Gastroesophageal sphincter (tissue), 4 donors: ENCODE data around the gene PRAMEF26. TPM values are rescaled to one million over a fixed set of nuclear protein-coding genes. Genes with fewer than 3 reads are reported as not detected.
"Not testable (repeated sequence)": the region's sequence is repeated elsewhere in the genome, so short reads cannot be mapped to it uniquely, and the experiment has no call there.

Source experiments
- ATAC-seq: fragments of 150-250 bp; one replicate; pipeline ENCODE4 v1.9.1; 2016; ENCODE audit warnings: mild to moderate bottlenecking, moderate library complexity
- H3K27ac ChIP-seq, 4 donors: fragments of 200-600 bp; sonication (generic) in 3 of 4; 1 replicate in 3 of 4; 2 replicates in 1 of 4; pipeline ENCODE4 v1.5.1; 2016 to 2019
- H3K27me3 ChIP-seq: fragments of 200-600 bp; sonication (generic); one replicate; pipeline ENCODE4 v1.5.1; 2019
- H3K36me3 ChIP-seq, 2 donors: fragments of 200-600 bp; sonication (generic); one replicate each; pipeline ENCODE4 v1.5.1; 2019; ENCODE audit warnings: control low read depth in 1 of 2
- H3K4me1 ChIP-seq, 3 donors: fragments of 200-600 bp; sonication (generic); 1 replicate in 2 of 3; 2 replicates in 1 of 3; pipeline ENCODE4 v1.5.1; 2016 to 2019; ENCODE audit warnings: control low read depth in 2 of 3
- H3K4me3 ChIP-seq, 2 donors: fragments of 200-600 bp; sonication (generic); one replicate each; pipeline ENCODE4 v1.5.1; 2019; ENCODE audit warnings: mild to moderate bottlenecking in 1 of 2, moderate library complexity in 1 of 2
- H3K9me3 ChIP-seq, 3 donors: fragments of 200-600 bp; sonication (generic); one replicate each; pipeline ENCODE4 v1.5.1; 2017 to 2019; ENCODE audit warnings: control low read depth in 2 of 3
- WGBS, 2 donors: methylation state at CpG; one replicate each; pipeline ENCODE4 v1.1.5; 2018; ENCODE audit warnings: low coverage in 1 of 2; 5-methylcytosine and 5-hydroxymethylcytosine counted together
- total RNA-seq, 4 donors: library from RNA; depleted of rRNA; stranded (reverse); fragments of >200 nt; gene quantifications; one replicate each; pipeline ENCODE4 v1.1.0, GENCODE V29; 2016

Gene PRAMEF26
- total RNA-seq, result not detected

GRCh38 chr1:13155909-13156308 is at the start of gene PRAMEF26:
TSS of gene PRAMEF26 (minus strand) at chr1:13156009. CDS start at chr1:13153095, 2,914 bp downstream.
- H3K9me3 ChIP-seq, H3K4me3 ChIP-seq, H3K27ac ChIP-seq, H3K4me1 ChIP-seq, H3K27me3 ChIP-seq, ATAC-seq, H3K36me3 ChIP-seq: not testable (repeated sequence)
- WGBS, 2 donors, result no CpG with 5 or more reads among the region's 5 CpGs

- H3K27me3 ChIP-seq, ATAC-seq, H3K27ac ChIP-seq, H3K4me3 ChIP-seq, H3K9me3 ChIP-seq, H3K4me1 ChIP-seq, H3K36me3 ChIP-seq: not testable (repeated sequence)
- WGBS, 2 donors, result no CpG with 5 or more reads among the region's 5 CpGs
Measured at GRCh38 chr1:13201309-13201708, 45.5 kb upstream of the PRAMEF26 start, which contains the start of gene PRAMEF13. TSS of gene PRAMEF13 (minus strand) at chr1:13201409. CDS start at chr1:13199589, 1,820 bp downstream.

- H3K27ac ChIP-seq, H3K27me3 ChIP-seq, H3K4me3 ChIP-seq, H3K9me3 ChIP-seq, ATAC-seq, H3K4me1 ChIP-seq, H3K36me3 ChIP-seq: not testable (repeated sequence)
- 100% methylated on average over 1 of the region's 2 CpGs; no CpG with 5 or more reads in 1 of the 2 donors for WGBS, 2 donors
Measured at GRCh38 chr1:13171548-13171947, 15.7 kb upstream of the PRAMEF26 start, which contains the start of gene PRAMEF9. TSS of gene PRAMEF9 (plus strand) at chr1:13171848. CDS start at chr1:13175281, 3,433 bp downstream.

GRCh38 chr1:13165531-13165930 is 9.7 kb upstream of the PRAMEF26 start, which contains the start of gene HNRNPCL4:
TSS of gene HNRNPCL4 (minus strand) at chr1:13165631. CDS start at chr1:13165467, 164 bp downstream.
- not testable (repeated sequence) for H3K36me3 ChIP-seq, H3K27ac ChIP-seq, H3K27me3 ChIP-seq, H3K4me1 ChIP-seq, H3K4me3 ChIP-seq, H3K9me3 ChIP-seq, ATAC-seq
- no CpG with 5 or more reads among the region's 8 CpGs for whole genome bisulfite sequencing, 2 donors

- not testable (repeated sequence) for H3K4me1 ChIP-seq, H3K9me3 ChIP-seq, H3K27ac ChIP-seq, ATAC-seq, H3K36me3 ChIP-seq, H3K4me3 ChIP-seq
- 86 to 100% methylated on average over 2 to 6 of the region's 6 CpGs for WGBS, 2 donors
- peaks cover 25% of the 10 kb centered on the region for H3K27me3 ChIP-seq
Measured at GRCh38 chr1:13116754-13117153, 39.1 kb downstream of the PRAMEF26 start, which contains the start of gene HNRNPCL2. TSS of gene HNRNPCL2 (minus strand) at chr1:13116854. CDS start at chr1:13116400, 454 bp downstream.

Other genes starting within 250 kb of the PRAMEF26 start
- not detected for gene PRAMEF7, start 239.4 kb downstream of the PRAMEF26 start, total RNA-seq
- gene PRAMEF6, start 208.4 kb downstream of the PRAMEF26 start, total RNA-seq, result not detected
- not detected for gene PRAMEF27, start 99.4 kb downstream of the PRAMEF26 start, total RNA-seq
- gene HNRNPCL3, start 95.2 kb downstream of the PRAMEF26 start, total RNA-seq, result not detected
- gene PRAMEF25, start 85.2 kb downstream of the PRAMEF26 start, total RNA-seq, result not detected
- gene HNRNPCL2, start 39.2 kb downstream of the PRAMEF26 start, total RNA-seq, result not detected
- not detected for gene HNRNPCL4, start 9.6 kb upstream of the PRAMEF26 start, total RNA-seq
- not detected for gene PRAMEF9, start 15.8 kb upstream of the PRAMEF26 start, total RNA-seq
- gene PRAMEF13, start 45.4 kb upstream of the PRAMEF26 start, total RNA-seq, result not detected
- not detected for gene PRAMEF18, start 70.1 kb upstream of the PRAMEF26 start, total RNA-seq
- not detected for gene PRAMEF5, start 98.2 kb upstream of the PRAMEF26 start, total RNA-seq
- not detected for gene PRAMEF8, start 129.1 kb upstream of the PRAMEF26 start, total RNA-seq
- gene PRAMEF33, start 147.5 kb upstream of the PRAMEF26 start, total RNA-seq, result not detected
- gene PRAMEF15, start 159.6 kb upstream of the PRAMEF26 start, total RNA-seq, result not detected
- gene PRAMEF14, start 191.1 kb upstream of the PRAMEF26 start, total RNA-seq, result not detected
- gene PRAMEF19, start 215.9 kb upstream of the PRAMEF26 start, total RNA-seq, result not detected
- under 1 TPM in 1 of 4 donors, not detected in 3; 0.19 TPM for gene PRAMEF17, start 233.6 kb upstream of the PRAMEF26 start, total RNA-seq